MM.1S (cell line): ENCODE data around the gene SFXN5.

Experiments
- DNase-seq: peaks from one replicate; pipeline ENCODE4 v3.0.0-alpha.2; 2015
- H2AFZ ChIP-seq: fragments of 300-600 bp; sonication (generic); 2 replicates; pipeline ENCODE4 v1.6.0; 2016; ENCODE audit warnings: antibody characterized with exemption, low read length
- H3F3A ChIP-seq: fragments of 300-600 bp; sonication (generic); 2 replicates; pipeline ENCODE4 v1.6.1; 2016; ENCODE audit warnings: mild to moderate bottlenecking, antibody characterized with exemption, low read length, moderate library complexity, mixed read lengths; ENCODE audit not compliant: insufficient read depth
- H3K27ac ChIP-seq: fragments of 300-600 bp; sonication (generic); 2 replicates; pipeline ENCODE4 v1.5.1; 2016; ENCODE audit warnings: mild to moderate bottlenecking, low read length
- H3K27me3 ChIP-seq: fragments of 300-600 bp; sonication (generic); replicated peaks from 2 replicates; pipeline ENCODE4 v1.6.0; 2016; ENCODE audit warnings: low read length; ENCODE audit not compliant: insufficient read depth
- H3K36me3 ChIP-seq: fragments of 300-600 bp; sonication (generic); replicated peaks from 2 replicates; pipeline ENCODE4 v1.6.1; 2016; ENCODE audit warnings: mild to moderate bottlenecking, low read length, mixed read lengths; ENCODE audit not compliant: insufficient read depth
- H3K4me1 ChIP-seq: fragments of 300-600 bp; sonication (generic); 2 replicates; pipeline ENCODE4 v1.6.1; 2016; ENCODE audit warnings: low read length, mixed read lengths
- H3K4me2 ChIP-seq: fragments of 300-600 bp; sonication (generic); 2 replicates; pipeline ENCODE4 v1.6.0; 2016; ENCODE audit warnings: low read depth, low read length
- H3K4me3 ChIP-seq: fragments of 300-600 bp; sonication (generic); 2 replicates; pipeline ENCODE4 v1.5.1; 2016; ENCODE audit warnings: low read length, mixed read lengths
- H3K79me2 ChIP-seq: fragments of 300-600 bp; sonication (generic); 2 replicates; pipeline ENCODE4 v1.6.1; 2016; ENCODE audit warnings: mixed run types, low read length, mixed read lengths
- H3K9ac ChIP-seq: fragments of 300-600 bp; sonication (generic); 2 replicates; pipeline ENCODE4 v1.6.1; 2016; ENCODE audit warnings: low read length, mixed read lengths
- H3K9me2 ChIP-seq: fragments of 300-600 bp; sonication (generic); replicated peaks from 2 replicates; pipeline ENCODE4 v1.6.1; 2016; ENCODE audit warnings: mild to moderate bottlenecking, low read length, mixed read lengths; ENCODE audit not compliant: insufficient read depth
- H3K9me3 ChIP-seq: fragments of 300-600 bp; sonication (generic); replicated peaks from 2 replicates; pipeline ENCODE4 v1.6.1; 2016; ENCODE audit warnings: mild to moderate bottlenecking, low read length, mixed read lengths; ENCODE audit not compliant: insufficient read depth
- H4K20me1 ChIP-seq: fragments of 300-600 bp; sonication (generic); 2 replicates; pipeline ENCODE4 v1.6.1; 2016; ENCODE audit warnings: mild to moderate bottlenecking, low read length, moderate library complexity, mixed read lengths; ENCODE audit not compliant: insufficient read depth
- EZH2 ChIP-seq: fragments of 300-600 bp; sonication (generic); optimal IDR thresholded peaks from 2 replicates; pipeline ENCODE3; 2017; ENCODE audit warnings: low read depth, mild to moderate bottlenecking, antibody characterized with exemption, low read length, mixed read lengths
- EZH2phosphoT487 ChIP-seq: fragments of 300-600 bp; sonication (generic); IDR thresholded peaks from 2 replicates; pipeline ENCODE4 v1.6.1; 2018; ENCODE audit warnings: antibody characterized with exemption, low read length
- TF ChIP-seq, protein P1 (sequence below): fragments of 300-600 bp; sonication (generic); IDR thresholded peaks from 2 replicates; pipeline ENCODE4 v1.5.1; 2016; ENCODE audit warnings: antibody characterized with exemption, low read length, mixed read lengths

The SFXN5 gene

DNA sequence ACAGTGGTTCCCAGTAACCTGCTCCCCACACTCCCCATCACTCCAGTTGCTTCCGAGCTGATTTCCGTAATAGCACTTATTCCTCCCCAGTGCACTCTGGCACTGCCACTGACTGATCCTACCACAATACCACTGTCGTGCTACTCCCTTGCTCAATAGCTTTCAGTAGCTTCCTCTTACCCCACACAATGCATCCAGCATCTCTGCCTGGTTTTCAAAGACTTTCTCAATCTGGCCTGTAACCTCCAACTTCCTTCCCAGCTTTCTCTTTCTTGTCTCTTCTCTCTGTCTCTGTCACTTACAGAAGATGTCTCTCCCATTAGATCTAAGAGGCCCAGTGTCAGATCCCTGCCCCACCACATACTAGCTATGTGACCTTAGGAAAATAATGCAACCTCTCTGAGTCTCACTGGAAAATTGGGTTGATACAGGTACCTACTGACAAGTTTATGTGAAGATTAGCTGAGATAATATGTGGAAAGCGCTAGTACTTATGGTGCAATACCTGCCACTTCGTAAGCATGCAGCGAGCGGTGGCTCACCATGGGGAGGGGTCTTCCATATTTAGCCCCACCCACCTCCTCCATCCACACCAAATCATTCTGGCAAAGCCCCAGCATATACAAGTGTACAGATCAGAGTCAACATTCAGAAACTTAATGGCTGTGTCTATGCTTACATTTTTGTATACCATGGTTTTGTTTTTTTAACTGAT lies 36.7 kb downstream of the SFXN5 start:
- Histone ChIP-seq H3K27ac (no peak overlapping the region), H2AFZ (no peak overlapping the region), H3K4me3 (no peak overlapping the region), H3K9me2 (no peaks in the 10 kb centered on the region), H4K20me1 (no peaks in the 10 kb centered on the region), H3K9ac (no peak overlapping the region), H3K4me2 (no peak overlapping the region), H3K79me2 (no peaks in the 10 kb centered on the region), H3K36me3 (no peaks in the 10 kb centered on the region), H3K4me1 (no peaks in the 10 kb centered on the region), H3K27me3 (no peaks in the 10 kb centered on the region), H3F3A (no peaks in the 10 kb centered on the region), H3K9me3 (no peaks in the 10 kb centered on the region)
- DNase-seq, result no peak
- TF ChIP-seq EZH2phosphoT487 (no peak), EZH2 (no peak)
- TF ChIP-seq, protein P1, sequence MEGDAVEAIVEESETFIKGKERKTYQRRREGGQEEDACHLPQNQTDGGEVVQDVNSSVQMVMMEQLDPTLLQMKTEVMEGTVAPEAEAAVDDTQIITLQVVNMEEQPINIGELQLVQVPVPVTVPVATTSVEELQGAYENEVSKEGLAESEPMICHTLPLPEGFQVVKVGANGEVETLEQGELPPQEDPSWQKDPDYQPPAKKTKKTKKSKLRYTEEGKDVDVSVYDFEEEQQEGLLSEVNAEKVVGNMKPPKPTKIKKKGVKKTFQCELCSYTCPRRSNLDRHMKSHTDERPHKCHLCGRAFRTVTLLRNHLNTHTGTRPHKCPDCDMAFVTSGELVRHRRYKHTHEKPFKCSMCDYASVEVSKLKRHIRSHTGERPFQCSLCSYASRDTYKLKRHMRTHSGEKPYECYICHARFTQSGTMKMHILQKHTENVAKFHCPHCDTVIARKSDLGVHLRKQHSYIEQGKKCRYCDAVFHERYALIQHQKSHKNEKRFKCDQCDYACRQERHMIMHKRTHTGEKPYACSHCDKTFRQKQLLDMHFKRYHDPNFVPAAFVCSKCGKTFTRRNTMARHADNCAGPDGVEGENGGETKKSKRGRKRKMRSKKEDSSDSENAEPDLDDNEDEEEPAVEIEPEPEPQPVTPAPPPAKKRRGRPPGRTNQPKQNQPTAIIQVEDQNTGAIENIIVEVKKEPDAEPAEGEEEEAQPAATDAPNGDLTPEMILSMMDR, result no peak

- no peak overlapping the region for H3K4me3 ChIP-seq
- H2AFZ ChIP-seq, result no peak overlapping the region
- H3K9me2 ChIP-seq, result no peaks in the 10 kb centered on the region
- no peaks in the 10 kb centered on the region for H4K20me1 ChIP-seq
- no peak overlapping the region for H3K4me2 ChIP-seq
- no peaks in the 10 kb centered on the region for H3K27me3 ChIP-seq
- H3K9ac ChIP-seq, result no peak overlapping the region
- DNase-seq, result no peak
- H3K27ac ChIP-seq, result no peak overlapping the region
- no peaks in the 10 kb centered on the region for H3K4me1 ChIP-seq
- no peaks in the 10 kb centered on the region for H3K79me2 ChIP-seq
- H3F3A ChIP-seq, result no peaks in the 10 kb centered on the region
- TF ChIP-seq EZH2phosphoT487 (no peak), EZH2 (no peak)
- TF ChIP-seq, protein P1, result no peak
- no peaks in the 10 kb centered on the region for H3K9me3 ChIP-seq
- H3K36me3 ChIP-seq, result no peaks in the 10 kb centered on the region
Measured at GRCh38 chr2:73033766-73034381, 37.6 kb downstream of the SFXN5 start.

DNA sequence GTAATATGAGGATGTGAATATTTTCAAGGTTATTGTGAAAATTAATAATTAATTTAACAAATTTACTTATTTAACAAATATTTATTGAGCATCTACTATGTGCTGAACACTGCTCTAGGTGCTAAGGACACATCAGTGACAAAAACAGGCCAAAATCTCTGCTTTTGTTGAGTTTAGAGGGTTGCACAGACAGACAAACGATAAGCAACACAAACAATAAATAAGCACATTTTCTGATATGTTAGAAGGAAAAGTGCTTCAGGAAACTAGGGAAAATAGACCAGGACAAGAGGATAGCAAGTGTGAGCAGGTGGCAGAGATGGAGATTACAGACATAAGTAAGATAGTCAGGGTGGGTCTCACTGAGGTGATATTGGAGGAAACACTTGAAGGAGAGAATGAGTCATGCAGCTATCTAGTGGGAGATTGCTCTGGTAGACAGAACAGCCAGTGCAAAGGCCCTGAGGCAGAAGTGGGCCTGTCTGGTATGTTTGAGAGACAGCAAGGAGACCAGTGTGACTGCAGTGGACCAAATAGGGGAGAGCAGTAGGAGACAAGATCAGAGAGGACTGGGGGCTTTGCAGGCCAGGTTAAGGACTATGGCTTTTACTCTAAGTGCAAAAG lies 38.3 kb downstream of the SFXN5 start:
- H3K9me3 ChIP-seq, result no peaks in the 10 kb centered on the region
- no peaks in the 10 kb centered on the region for H3K36me3 ChIP-seq
- no peaks in the 10 kb centered on the region for H3K27me3 ChIP-seq
- DNase-seq, result no peak
- no peak overlapping the region for H3K27ac ChIP-seq
- no peak overlapping the region for H3K4me2 ChIP-seq
- H3K9ac ChIP-seq, result no peak overlapping the region
- no peak overlapping the region for H3K4me3 ChIP-seq
- TF ChIP-seq EZH2, result no peak
- TF ChIP-seq, protein P1, result no peak
- no peaks in the 10 kb centered on the region for H3K79me2 ChIP-seq
- H3F3A ChIP-seq, result no peaks in the 10 kb centered on the region
- no peaks in the 10 kb centered on the region for H3K9me2 ChIP-seq
- H4K20me1 ChIP-seq, result no peaks in the 10 kb centered on the region
- H3K4me1 ChIP-seq, result no peaks in the 10 kb centered on the region
- H2AFZ ChIP-seq, result no peak overlapping the region
